ENCODE measurements around the gene SORCS2. TPM values are rescaled to one million over a fixed set of nuclear protein-coding genes. Genes with fewer than 3 reads are reported as not detected.

The SORCS2 gene
- total and polyA plus RNA-seq, 2 of the 13 experiments (the other 11 are each of a cell fraction or from before 2014, with no cell fraction given), result 0.82 to 1.0 TPM

DNA sequence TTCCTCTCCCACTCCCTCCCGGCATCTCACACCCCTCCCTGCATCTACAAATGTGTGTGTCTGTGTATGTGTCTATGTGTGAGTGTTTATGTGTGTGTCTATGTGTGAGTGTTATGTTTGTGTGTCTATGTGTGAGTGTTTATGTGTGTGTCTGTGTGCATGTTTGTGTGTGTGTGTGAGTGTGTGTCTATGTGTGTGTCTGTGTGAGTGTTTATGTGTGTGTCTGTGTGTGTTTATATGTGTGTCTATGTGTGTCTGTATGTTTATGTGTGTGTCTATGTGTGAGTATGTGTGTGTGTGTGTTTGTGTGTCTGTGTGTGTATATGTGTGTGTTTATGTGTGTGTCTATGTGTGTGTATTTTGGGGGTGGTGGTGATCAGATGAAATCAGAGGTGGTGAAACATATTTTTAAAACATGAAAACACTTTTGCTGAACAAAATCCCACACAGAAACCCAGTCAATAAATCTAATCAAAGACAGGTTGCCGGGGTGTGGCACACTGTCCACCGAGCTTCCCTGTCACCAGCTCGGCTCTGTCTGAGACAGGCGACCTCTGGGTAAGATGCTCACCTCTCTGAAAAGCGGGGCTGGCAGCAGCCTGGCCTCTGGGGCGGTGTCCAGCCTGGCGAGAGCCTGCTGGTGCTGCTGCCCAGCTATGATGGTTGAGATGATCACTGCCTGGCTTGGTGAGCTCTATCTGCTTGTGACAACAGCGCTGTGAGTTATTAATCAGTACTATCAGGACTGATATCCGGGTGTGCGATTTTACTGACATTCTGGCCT, 429.1 kb downstream of the SORCS2 start:
- no peak for FAIRE-seq
- Histone ChIP-seq H3K27ac (ENCODE audit: extremely low read length, insufficient read depth, low read length) (no peak overlapping the region), H3K4me2 (ENCODE audit: low read depth, low read length) (no peak overlapping the region), H2AFZ (ENCODE audit: low read length) (no peak overlapping the region), H3K9me3 (ENCODE audit: low read length) (no peaks in the 10 kb centered on the region), H3K4me3 (replicated peaks in 1 of 3; ENCODE audit: insufficient read depth in 1 of 3, low read depth in 2 of 3, low read length in 3 of 3) (no peak overlapping the region), H3K79me2 (ENCODE audit: insufficient read depth, low read length) (no peaks in the 10 kb centered on the region), H3K4me1 (ENCODE audit: insufficient read depth, low read length) (no peaks in the 10 kb centered on the region), H3K9ac (ENCODE audit: insufficient read depth, low read depth, low read length) (no peak overlapping the region), H3K36me3 (replicated peaks in 1 of 2; ENCODE audit: control insufficient read depth in 1 of 2, insufficient read depth in 2 of 2, low read length in 2 of 2) (no peaks in the 10 kb centered on the region), H4K20me1 (ENCODE audit: insufficient read depth, low read length) (no peaks in the 10 kb centered on the region), H3K27me3 (ENCODE audit: control insufficient read depth in 1 of 2, insufficient read depth in 2 of 2, low read length in 2 of 2) (no peaks in the 10 kb centered on the region)
- ChIA-PET POLR2A (no interaction called here), CTCF (ENCODE audit: low intra/inter-chr PET ratio, low total read pairs) (no interaction called here)
- 83% methylated on average over 3 of the region's 11 CpGs for WGBS (ENCODE audit: low lambda C conversion rate)
- in situ Hi-C loops (cut with HindIII; ENCODE audit: extremely low pct_ligation_motif_present, low pct_unique_long_range_greater_than_20kb), result no loop called here
- intact Hi-C loops (cut with micrococcal nuclease; ENCODE audit: unreplicated experiment), result no loop called here
- no peak for DNase-seq (ENCODE audit: low spot score)
- BruUV-seq (replicated peaks), result no TSS peak
- ATAC-seq, result no peak
- no peak for TF ChIP-seq ZNF784 (CRISPR knock-in tag; IDR thresholded peaks at IDR 0.05; ENCODE audit: borderline replicate concordance)
- no peak for TF ChIP-seq SOX5 (CRISPR knock-in tag; IDR thresholded peaks at IDR 0.05; ENCODE audit: borderline replicate concordance)
- no peak for TF ChIP-seq STAT6 (CRISPR knock-in tag; IDR thresholded peaks at IDR 0.05; ENCODE audit: borderline replicate concordance)
- no peak for TF ChIP-seq ZFP41 (CRISPR knock-in tag; IDR thresholded peaks at IDR 0.05; ENCODE audit: borderline replicate concordance)
- TF ChIP-seq ZNF256 (CRISPR knock-in tag; conservative IDR thresholded peaks at IDR 0.05), result no peak
- TF ChIP-seq, protein P1, sequence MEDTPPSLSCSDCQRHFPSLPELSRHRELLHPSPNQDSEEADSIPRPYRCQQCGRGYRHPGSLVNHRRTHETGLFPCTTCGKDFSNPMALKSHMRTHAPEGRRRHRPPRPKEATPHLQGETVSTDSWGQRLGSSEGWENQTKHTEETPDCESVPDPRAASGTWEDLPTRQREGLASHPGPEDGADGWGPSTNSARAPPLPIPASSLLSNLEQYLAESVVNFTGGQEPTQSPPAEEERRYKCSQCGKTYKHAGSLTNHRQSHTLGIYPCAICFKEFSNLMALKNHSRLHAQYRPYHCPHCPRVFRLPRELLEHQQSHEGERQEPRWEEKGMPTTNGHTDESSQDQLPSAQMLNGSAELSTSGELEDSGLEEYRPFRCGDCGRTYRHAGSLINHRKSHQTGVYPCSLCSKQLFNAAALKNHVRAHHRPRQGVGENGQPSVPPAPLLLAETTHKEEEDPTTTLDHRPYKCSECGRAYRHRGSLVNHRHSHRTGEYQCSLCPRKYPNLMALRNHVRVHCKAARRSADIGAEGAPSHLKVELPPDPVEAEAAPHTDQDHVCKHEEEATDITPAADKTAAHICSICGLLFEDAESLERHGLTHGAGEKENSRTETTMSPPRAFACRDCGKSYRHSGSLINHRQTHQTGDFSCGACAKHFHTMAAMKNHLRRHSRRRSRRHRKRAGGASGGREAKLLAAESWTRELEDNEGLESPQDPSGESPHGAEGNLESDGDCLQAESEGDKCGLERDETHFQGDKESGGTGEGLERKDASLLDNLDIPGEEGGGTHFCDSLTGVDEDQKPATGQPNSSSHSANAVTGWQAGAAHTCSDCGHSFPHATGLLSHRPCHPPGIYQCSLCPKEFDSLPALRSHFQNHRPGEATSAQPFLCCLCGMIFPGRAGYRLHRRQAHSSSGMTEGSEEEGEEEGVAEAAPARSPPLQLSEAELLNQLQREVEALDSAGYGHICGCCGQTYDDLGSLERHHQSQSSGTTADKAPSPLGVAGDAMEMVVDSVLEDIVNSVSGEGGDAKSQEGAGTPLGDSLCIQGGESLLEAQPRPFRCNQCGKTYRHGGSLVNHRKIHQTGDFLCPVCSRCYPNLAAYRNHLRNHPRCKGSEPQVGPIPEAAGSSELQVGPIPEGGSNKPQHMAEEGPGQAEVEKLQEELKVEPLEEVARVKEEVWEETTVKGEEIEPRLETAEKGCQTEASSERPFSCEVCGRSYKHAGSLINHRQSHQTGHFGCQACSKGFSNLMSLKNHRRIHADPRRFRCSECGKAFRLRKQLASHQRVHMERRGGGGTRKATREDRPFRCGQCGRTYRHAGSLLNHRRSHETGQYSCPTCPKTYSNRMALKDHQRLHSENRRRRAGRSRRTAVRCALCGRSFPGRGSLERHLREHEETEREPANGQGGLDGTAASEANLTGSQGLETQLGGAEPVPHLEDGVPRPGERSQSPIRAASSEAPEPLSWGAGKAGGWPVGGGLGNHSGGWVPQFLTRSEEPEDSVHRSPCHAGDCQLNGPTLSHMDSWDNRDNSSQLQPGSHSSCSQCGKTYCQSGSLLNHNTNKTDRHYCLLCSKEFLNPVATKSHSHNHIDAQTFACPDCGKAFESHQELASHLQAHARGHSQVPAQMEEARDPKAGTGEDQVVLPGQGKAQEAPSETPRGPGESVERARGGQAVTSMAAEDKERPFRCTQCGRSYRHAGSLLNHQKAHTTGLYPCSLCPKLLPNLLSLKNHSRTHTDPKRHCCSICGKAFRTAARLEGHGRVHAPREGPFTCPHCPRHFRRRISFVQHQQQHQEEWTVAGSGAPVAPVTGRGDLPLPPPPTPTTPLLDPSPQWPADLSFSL (CRISPR knock-in tag; IDR thresholded peaks at IDR 0.05), result 0 out of 2 replicates have a peak, but pooled peaks have one; percentile 32
- TF ChIP-seq ELF1 (CRISPR knock-in tag; IDR thresholded peaks at IDR 0.05), result no peak
- peak; percentile 51; the same call in 1 of the 2 replicates for TF ChIP-seq FOXP1 (IDR thresholded peaks at IDR 0.05)
- no peak for TF ChIP-seq FOXP1 (CRISPR knock-in tag; IDR thresholded peaks at IDR 0.05)
- no peak for TF ChIP-seq CEBPG (CRISPR knock-in tag; IDR thresholded peaks at IDR 0.05)
- TF ChIP-seq NONO (IDR thresholded peaks at IDR 0.05), result 0 out of 2 replicates have a peak, but pooled peaks have one; percentile 40
- TF ChIP-seq NONO (CRISPR knock-in tag; conservative IDR thresholded peaks at IDR 0.05), result no peak
- 0 out of 2 replicates have a peak, but pooled peaks have one; percentile 25 for TF ChIP-seq FOXK2 (IDR thresholded peaks at IDR 0.05)
- TF ChIP-seq PHB2 (IDR thresholded peaks at IDR 0.05; ENCODE audit: partially characterized antibody), result peak; percentile 89
- no peak for TF ChIP-seq ZNF326 (CRISPR knock-in tag; IDR thresholded peaks at IDR 0.05; ENCODE audit: borderline replicate concordance)
- peak; percentile 63; the same call in 1 of the 2 replicates for TF ChIP-seq IKZF1 (IDR thresholded peaks at IDR 0.05)
